PC-3 (cell line): ENCODE measurements around the gene ISM1. TPM values are rescaled to one million over a fixed set of nuclear protein-coding genes. Genes with fewer than 3 reads are reported as not detected.

ENCODE experiments used
- ATAC-seq: fragments of 200-7000 bp; cut with Tn5 transposase; 2 replicates; pipeline ENCODE4 v1.9.1; 2020; ENCODE audit warnings: mild to moderate bottlenecking, moderate library complexity
- BruUV-seq: library from RNA; stranded (reverse); fragments of 400-500 nt; replicated peaks from 2 replicates; lab custom pipeline; 2021; lab: Mats Ljungman, UMichigan
- CTCF ChIA-PET: fragments of 300-600 bp; sonication (Branson Sonifier 250); formaldehyde crosslinking; loops from one replicate; lab custom pipeline; 2022; ENCODE audit warnings: antibody characterized with exemption; lab: Charles Lee
- POLR2A ChIA-PET: fragments of 300-600 bp; sonication (Branson Sonifier 250); formaldehyde crosslinking; loops from one replicate; lab custom pipeline; 2022; ENCODE audit warnings: antibody characterized with exemption; ENCODE audit not compliant: unreplicated experiment; lab: Charles Lee
- DNase-seq: peaks from one replicate; pipeline ENCODE4 v3.0.0-alpha.2; 2015
- H2AFZ ChIP-seq: fragments of 300-600 bp; sonication (generic); 2 replicates; pipeline ENCODE4 v1.6.0; 2016; ENCODE audit warnings: antibody characterized with exemption, low read length
- H3F3A ChIP-seq: fragments of 300-600 bp; sonication (generic); one replicate; pipeline ENCODE4 v1.6.0; 2017; ENCODE audit warnings: antibody characterized with exemption, low read length, control low read depth, mild to moderate bottlenecking; ENCODE audit not compliant: unreplicated experiment
- H3K27ac ChIP-seq: fragments of 300-600 bp; sonication (generic); 2 replicates; pipeline ENCODE4 v1.5.1; 2016; ENCODE audit warnings: mild to moderate bottlenecking, low read length
- H3K27me3 ChIP-seq: fragments of 300-600 bp; sonication (generic); 2 replicates; pipeline ENCODE4 v1.6.1; 2016; ENCODE audit warnings: low read length, mixed read lengths
- H3K36me3 ChIP-seq: fragments of 300-600 bp; sonication (generic); 2 replicates; pipeline ENCODE4 v1.6.1; 2016; ENCODE audit warnings: low read depth, mixed run types, low read length, mixed read lengths
- H3K4me1 ChIP-seq: fragments of 300-600 bp; sonication (generic); 2 replicates; pipeline ENCODE4 v1.5.1; 2016; ENCODE audit warnings: low read length; ENCODE audit not compliant: insufficient read depth
- H3K4me2 ChIP-seq: fragments of 300-600 bp; sonication (generic); 2 replicates; pipeline ENCODE4 v1.6.0; 2016; ENCODE audit warnings: low read length
- H3K4me3 ChIP-seq: fragments of 300-600 bp; sonication (generic); 2 replicates; pipeline ENCODE4 v1.5.1; 2016; ENCODE audit warnings: mild to moderate bottlenecking, low read length, mixed read lengths
- H3K79me2 ChIP-seq: fragments of 300-600 bp; sonication (generic); 2 replicates; pipeline ENCODE4 v1.6.1; 2017; ENCODE audit warnings: low read length, mixed read lengths
- H3K9ac ChIP-seq: fragments of 300-600 bp; sonication (generic); 2 replicates; pipeline ENCODE4 v1.6.0; 2016; ENCODE audit warnings: mild to moderate bottlenecking, low read length
- H3K9me2 ChIP-seq: fragments of 300-600 bp; sonication (generic); replicated peaks from 2 replicates; pipeline ENCODE4 v1.6.1; 2016; ENCODE audit warnings: mixed run types, low read length, mixed read lengths
- H3K9me3 ChIP-seq: fragments of 300-600 bp; sonication (generic); 2 replicates; pipeline ENCODE4 v1.6.1; 2016; ENCODE audit warnings: low read length, mixed read lengths
- H4K20me1 ChIP-seq: fragments of 300-600 bp; sonication (generic); 2 replicates; pipeline ENCODE4 v1.6.1; 2016; ENCODE audit warnings: low read length, mixed read lengths
- CTCF ChIP-seq: fragments of 300-600 bp; sonication (generic); conservative IDR thresholded peaks from 2 replicates; pipeline ENCODE4 v1.5.1; 2017; ENCODE audit warnings: antibody characterized with exemption, low read depth, mild to moderate bottlenecking, low read length
- EZH2 ChIP-seq: fragments of 300-600 bp; sonication (generic); IDR thresholded peaks from one replicate; pipeline ENCODE4 v1.6.1; 2017; ENCODE audit warnings: antibody characterized with exemption, mild to moderate bottlenecking, low read length; ENCODE audit not compliant: unreplicated experiment
- EZH2phosphoT487 ChIP-seq: fragments of 300-600 bp; sonication (generic); IDR thresholded peaks from 2 replicates; pipeline ENCODE4 v1.6.1; 2018; ENCODE audit warnings: mild to moderate bottlenecking, antibody characterized with exemption, low read length, borderline replicate concordance
- intact Hi-C: fragments of 100-400 bp; cut with micrococcal nuclease; formaldehyde crosslinking; loops from 2 replicates; pipeline ENCODE4 v1.9.0; 2023
- total RNA-seq: library from RNA; depleted of rRNA; stranded (reverse); fragments of >200 nt; gene quantifications from 2 replicates; pipeline ENCODE4 v1.2.3, GENCODE V29; 2014

Gene ISM1
- total RNA-seq, 1 experiment from 2014 or later, result not detected

GRCh38 chr20:13219327-13220193 is 1.5 kb upstream of the ISM1 start:
- no TSS peak for BruUV-seq
- Histone ChIP-seq H3F3A (no peaks in the 10 kb centered on the region), H3K9me3 (no peaks in the 10 kb centered on the region), H3K4me2 (no peak overlapping the region), H3K4me1 (peaks cover 12% of the 10 kb centered on the region; the same call in 1 of the 2 replicates), H2AFZ (no peak overlapping the region), H3K79me2 (no peaks in the 10 kb centered on the region), H3K27me3 (peaks cover 89% of the 10 kb centered on the region), H3K36me3 (no peaks in the 10 kb centered on the region), H4K20me1 (no peaks in the 10 kb centered on the region), H3K9ac (no peak overlapping the region), H3K27ac (no peak overlapping the region), H3K4me3 (no peak overlapping the region), H3K9me2 (no peaks in the 10 kb centered on the region)
- TF ChIP-seq CTCF (no peak), EZH2phosphoT487 (no peak), EZH2 (no peak)
- POLR2A ChIA-PET, result no interaction called here
- intact Hi-C loops, result no loop called here
- DNase-seq, result no peak
- CTCF ChIA-PET, result no interaction called here
- ATAC-seq, result no peak

- H3K9ac ChIP-seq, result no peak overlapping the region
- DNase-seq, result no peak
Observed at GRCh38 chr20:13220194-13220903, 725 bp upstream of the ISM1 start.

More at GRCh38 chr20:13220194-13220903, 725 bp upstream of the ISM1 start:
- H3K4me1 ChIP-seq, result peaks cover 12% of the 10 kb centered on the region; the same call in 1 of the 2 replicates
- peak overlapping the region; percentile 53; the same call in 1 of the 2 replicates for H3K4me3 ChIP-seq
- ChIA-PET CTCF (no interaction called here), POLR2A (no interaction called here)
- H3K79me2 ChIP-seq, result no peaks in the 10 kb centered on the region
- no peaks in the 10 kb centered on the region for H3K9me2 ChIP-seq
- intact Hi-C loops, result no loop called here
- peaks cover 82% of the 10 kb centered on the region for H3K27me3 ChIP-seq
- no TSS peak for BruUV-seq
- H3K4me2 ChIP-seq, result peak overlapping the region; percentile 78
- no peaks in the 10 kb centered on the region for H4K20me1 ChIP-seq
- TF ChIP-seq EZH2phosphoT487 (peak; percentile 63; the same call in 1 of the 2 replicates), EZH2 (peak; percentile 93), CTCF (no peak)
- H3K36me3 ChIP-seq, result no peaks in the 10 kb centered on the region
- no peaks in the 10 kb centered on the region for H3K9me3 ChIP-seq
- ATAC-seq, result peak; percentile 25
- H2AFZ ChIP-seq, result peak overlapping the region; percentile 59
- H3K27ac ChIP-seq, result no peak overlapping the region
- no peaks in the 10 kb centered on the region for H3F3A ChIP-seq
